TTC549 (cell line): Measurements from ENCODE around the gene MIPOL1.

Experiments used
- FAIRE-seq: peaks from 2 replicates; lab custom pipeline; 2012; peaks lifted over from hg19 to GRCh38; lab: Jason Lieb, UNC

Gene MIPOL1

GRCh38 chr14:37587131-37587803, 389.5 kb downstream of the MIPOL1 start:
- FAIRE-seq = no peak

DNA sequence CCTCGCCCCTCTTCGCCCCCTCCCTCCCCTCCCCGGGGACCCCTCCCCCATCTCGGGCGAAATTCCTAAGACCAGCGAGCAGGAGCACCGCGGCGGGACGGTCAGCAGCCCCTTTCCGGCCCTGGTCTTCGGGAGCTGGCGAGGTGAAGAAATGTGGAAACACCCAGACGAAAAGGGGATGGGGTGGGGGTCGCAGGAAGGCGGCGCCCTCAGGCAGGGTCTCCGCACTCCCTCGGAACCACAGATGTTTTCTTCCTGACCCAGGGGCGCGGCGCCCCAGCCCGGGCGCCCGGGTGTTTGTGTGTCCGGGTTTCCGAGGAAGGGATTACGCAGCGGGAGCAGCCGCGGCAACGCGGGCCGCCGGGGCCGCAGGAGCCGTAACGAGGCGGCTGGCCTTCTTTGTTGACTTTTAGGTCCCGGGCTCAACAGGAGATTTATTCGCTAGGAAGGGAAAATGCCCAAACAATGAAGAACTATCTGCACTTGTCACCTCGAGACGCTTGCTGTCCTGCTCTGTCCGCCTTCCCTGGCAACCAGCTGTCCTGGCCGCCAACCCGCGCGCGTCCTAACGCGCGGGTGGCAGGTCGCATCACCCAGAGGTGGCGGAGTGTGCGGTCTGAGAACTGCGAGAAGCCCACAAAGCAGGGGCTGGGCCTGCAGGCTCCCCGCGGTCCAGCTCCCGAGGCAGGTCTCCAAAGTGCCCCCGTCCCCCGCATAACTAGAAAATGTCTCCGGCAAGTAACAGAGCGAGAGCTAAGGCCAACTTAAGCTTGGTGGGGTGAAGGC, 390.3 kb downstream of the MIPOL1 start:
- FAIRE-seq = no peak

DNA sequence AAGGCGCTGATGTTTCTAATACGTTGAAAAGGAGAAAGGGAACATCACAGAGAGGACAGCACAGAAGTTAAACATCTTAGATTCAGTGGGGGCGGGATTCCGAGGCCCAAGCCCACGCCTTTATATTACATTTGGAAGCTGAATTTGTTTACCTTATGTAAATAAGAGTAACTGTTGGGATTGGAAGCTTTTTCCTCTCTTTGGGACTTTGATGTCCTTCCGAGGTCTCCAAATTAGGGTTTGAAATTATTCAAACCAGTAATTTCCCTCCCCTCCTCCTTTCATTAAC, 390.9 kb downstream of the MIPOL1 start:
- FAIRE-seq = no peak

- no peak for FAIRE-seq
These were observed 391.4 kb downstream of the MIPOL1 start for GRCh38 chr14:37588956-37589714.

GRCh38 chr14:37589715-37590427, 392.1 kb downstream of the MIPOL1 start:
- FAIRE-seq = peak; percentile 54

DNA sequence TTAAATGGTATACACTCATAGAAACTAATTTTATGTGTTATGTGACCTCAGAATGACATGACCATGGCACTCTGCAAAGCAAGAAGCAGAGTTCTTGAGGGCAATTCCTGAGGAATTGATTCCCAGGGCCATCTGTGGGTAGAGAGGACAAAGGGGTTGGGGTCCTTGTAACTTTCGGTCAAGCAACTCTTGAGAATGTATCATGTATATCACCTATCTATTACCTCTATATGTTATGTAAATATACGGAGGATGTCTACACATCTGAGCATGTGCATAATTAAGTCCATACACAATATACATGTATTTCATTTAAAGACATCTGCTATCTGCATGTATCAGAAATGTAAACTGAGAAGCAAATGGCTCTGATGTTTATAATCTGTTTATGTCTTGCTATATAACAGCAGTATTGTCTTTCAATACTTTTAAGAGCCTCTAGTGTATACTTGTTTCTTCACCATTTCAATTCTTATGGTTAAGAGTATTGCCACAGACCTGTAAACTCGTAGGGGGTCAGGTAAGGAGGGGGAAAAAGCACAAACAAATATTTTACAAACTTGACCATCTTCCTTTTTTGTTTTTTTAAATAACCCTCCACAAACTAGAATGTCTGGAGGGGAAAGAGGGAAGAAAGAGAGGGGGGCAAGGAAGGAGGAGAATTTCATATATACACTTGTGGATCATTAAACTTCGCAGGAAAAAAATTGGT, 392.8 kb downstream of the MIPOL1 start:
- no peak for FAIRE-seq

GRCh38 chr14:37591311-37591940, 393.7 kb downstream of the MIPOL1 start:
- no peak for FAIRE-seq

GRCh38 chr14:37591941-37592481, 394.3 kb downstream of the MIPOL1 start:
- FAIRE-seq = no peak

DNA sequence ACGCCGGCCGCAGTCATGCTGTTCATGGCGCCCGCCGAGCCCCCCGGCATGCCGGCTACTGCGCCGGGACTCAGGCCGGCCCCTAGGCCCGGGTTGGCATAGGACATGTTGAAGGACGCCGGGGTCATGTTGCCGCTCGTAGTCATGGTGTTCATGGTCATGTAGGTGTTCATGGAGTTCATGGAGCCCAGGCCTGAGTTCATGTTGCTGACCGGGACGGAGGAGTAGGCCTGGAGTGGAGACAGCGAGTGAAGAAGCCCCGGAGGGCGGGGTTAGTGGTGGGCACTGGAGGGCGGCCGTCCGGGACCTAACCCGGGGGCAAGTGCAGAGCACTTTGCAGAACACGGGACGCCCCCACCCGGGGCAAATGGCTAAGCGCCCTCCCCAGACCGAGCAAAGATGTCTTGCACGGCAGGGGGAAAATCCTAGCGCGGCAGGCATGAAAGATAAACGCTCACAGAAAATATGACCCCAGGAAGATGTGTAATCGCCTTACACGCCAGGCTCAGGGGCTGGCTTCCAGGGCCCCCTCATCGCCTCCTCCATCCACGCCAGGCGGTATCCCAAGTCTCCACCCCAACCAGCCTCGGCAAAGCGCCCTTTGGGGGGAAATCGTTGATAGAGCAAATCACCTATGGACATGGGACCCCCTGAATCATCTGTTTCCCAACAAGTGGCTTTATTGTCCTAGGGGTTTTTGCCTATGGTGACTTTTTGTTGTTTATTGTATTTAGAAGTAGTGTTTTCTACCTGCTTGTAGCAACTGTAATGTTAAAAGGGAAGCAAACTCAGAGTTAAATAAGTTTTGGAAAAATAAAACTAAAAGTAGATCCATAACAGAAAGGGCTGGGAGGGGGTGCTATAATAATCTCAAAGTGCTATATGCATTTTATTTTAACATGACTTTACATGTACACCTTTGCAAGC, 395.0 kb downstream of the MIPOL1 start:
- no peak for FAIRE-seq

DNA sequence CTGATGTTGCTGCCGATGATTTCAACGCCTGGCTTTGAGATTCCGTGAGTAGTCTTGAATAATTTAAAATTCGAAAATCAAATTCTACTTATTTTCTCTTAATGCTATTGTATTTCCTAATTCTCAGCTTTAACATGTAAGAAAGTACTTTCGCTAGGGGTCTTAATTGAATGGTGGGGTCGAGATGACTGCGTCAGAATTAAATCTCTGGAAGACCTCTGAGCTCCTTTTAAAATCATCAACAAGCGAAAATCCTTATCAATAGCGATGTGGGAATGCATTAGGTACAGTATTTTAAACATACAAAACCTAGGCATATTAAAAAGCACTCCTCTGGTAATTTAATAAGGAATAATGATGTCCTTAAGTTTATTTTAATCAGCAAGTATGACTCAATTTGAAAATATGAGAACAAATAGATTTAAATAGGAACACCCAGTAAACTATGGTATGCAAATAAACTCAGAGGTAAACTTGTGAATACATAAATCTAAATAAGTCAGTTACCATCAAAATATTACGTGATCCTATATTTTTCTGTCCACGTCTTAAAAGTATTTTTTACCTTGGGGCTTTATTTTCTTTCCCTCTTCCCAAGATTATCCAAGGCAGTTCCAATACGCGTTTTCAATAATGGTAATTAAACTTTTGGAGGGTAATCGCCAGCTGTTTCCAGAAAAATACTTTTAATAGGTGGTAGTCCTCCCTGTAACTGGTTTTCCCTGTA, 395.9 kb downstream of the MIPOL1 start:
- FAIRE-seq = no peak

DNA sequence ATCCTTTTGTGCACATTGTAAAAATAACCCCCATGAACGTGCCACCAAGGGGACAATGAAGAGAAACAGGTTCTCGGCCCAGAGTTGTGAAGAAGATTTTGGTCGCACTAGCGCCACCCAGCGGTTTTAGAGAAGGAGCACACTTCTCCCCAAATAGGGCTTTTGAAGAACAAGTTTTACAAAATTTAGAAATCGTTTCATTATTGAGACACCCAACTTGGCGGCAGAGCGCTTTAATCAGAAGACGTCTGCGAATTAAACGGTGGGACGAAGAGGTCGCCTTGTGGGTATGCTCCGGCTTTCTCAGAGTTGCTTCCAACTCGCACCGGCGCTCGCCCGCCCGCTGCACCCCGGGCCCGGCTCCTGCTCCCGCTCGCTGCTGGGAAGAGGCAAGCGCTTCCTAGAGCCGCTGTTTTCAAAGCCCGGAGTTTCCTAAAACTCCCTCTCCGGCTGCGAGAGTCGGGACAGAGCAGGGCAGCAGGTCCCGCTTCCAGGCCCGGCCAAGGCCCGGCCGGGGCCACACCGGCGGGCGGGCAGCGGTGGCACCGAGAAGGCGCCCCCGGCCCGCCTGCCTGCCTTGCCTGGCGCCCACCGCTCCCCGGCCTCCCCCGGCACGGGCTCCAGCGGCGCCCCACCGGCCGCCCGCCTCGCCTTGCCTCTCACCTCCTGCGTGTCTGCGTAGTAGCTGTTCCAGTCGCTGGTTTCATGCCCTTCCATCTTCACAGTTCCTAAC, 396.7 kb downstream of the MIPOL1 start:
- no peak for FAIRE-seq

DNA sequence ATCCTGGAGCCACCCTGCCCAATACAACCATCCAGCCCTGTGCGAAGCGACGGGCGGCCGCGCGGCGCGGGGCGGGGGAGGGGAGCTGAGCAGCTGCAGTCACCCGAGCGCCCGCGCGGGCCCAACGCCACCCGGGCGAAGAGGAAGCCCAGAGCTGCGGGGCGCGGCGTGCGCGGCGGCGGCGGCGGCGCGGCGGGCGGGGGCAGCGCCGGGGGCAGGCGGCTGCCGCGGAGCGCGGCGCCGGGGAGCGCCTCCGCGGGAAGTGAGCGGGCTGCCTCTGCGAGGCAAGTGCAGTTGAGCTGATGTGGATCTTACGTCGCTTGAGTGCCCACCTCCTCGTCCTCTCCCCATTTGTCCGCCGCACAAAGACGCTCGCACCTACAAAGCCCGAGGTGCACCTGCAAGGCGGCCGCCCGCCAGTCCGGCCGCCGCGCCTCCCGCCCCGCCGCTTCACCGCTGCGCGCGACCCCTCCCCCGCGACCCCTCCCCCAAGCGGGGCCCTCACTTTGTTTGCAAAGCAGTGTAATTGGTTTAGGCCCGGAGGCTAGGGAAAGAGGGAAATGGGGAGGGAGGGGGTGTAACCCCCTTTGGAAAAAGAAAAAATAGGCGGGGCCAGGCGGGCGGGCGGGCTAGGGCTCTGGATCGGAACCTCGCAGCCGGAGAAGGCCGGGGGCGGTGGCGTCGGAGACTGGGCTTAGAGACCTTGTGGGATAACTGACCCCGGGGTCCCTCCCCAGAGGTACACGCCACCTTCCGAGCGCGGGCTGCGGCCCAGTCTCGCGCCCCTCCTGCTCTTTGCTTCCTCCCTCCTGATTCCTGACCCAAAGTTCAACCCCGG, 397.5 kb downstream of the MIPOL1 start, which contains the start of the genes FOXA1 and TTC6:
FOXA1 (minus strand) TSS at position 279 of the 838 bp plus-strand sequence; CDS start at position 2, 277 bp downstream.
TTC6 (plus strand) TSS at position 659 of the 838 bp plus-strand sequence. CDS start 26,436 bp downstream, outside the sequence.
- FAIRE-seq = no peak

- FAIRE-seq = no peak
These were observed 398.3 kb downstream of the MIPOL1 start for GRCh38 chr14:37595809-37596621.

DNA sequence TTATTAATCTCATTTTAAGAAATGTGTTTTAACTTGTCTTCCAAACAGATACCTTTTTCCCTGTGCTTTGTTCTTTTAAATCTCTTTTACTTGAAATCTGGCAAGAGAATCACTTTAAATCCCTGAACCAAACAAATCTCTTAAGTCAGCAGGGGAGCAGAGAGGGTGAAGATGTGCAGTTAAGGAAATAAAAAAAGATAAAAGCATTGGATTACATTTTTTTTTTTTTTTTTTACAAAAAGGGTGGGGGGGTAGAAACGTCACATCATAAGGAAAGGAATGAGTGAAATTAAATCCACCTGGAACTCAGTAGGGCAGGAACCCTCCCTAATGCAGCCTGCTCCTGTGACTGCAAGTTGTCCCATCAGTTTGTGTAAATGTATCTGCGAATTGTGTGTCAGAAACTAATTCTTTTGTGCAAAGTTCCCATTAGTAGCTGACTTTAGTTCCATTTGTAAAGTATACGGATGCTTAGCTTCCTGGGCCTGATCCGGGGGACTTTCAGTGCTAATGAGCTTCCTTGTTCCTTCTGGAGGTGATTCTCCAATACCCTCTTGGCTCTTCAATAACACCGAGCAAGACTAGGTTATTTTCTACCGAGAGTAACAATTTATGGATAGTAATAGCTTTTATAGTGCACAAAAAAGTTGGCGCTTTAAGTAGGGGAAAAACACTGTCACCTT, 399.2 kb downstream of the MIPOL1 start:
- no peak for FAIRE-seq

GRCh38 chr14:37597538-37597913, 399.8 kb downstream of the MIPOL1 start:
- FAIRE-seq = no peak
